HepG2 (cell line): ENCODE data around the gene TMEM250. TPM values are rescaled to one million over a fixed set of nuclear protein-coding genes. Genes with fewer than 3 reads are reported as not detected.

Experiments
- ATAC-seq: fragments of 200-7000 bp; cut with Tn5 transposase; 3 replicates; pipeline ENCODE4 v1.9.1; 2020; ENCODE audit warnings: mild to moderate bottlenecking, moderate library complexity
- BruUV-seq: library from RNA; stranded (reverse); fragments of 400-500 nt; replicated peaks from 2 replicates; lab custom pipeline; 2021; lab: Mats Ljungman, UMichigan
- CTCF ChIA-PET: fragments of 300-600 bp; formaldehyde crosslinking; extraction: SDS; loops from one replicate; lab custom pipeline; 2021; ENCODE audit warnings: low total read pairs, inconsistent platforms, low intra/inter-chr PET ratio; lab: Yijun Ruan, JAX
- POLR2A ChIA-PET: fragments of 350-600 bp; sonication (Branson Sonifier 250); formaldehyde crosslinking; loops from one replicate; lab custom pipeline; 2020; ENCODE audit warnings: antibody characterized with exemption, inconsistent platforms; lab: Yijun Ruan, JAX
- DNase-seq: peaks from one replicate; pipeline ENCODE4 v3.0.0-alpha.2; 2015; ENCODE audit warnings: low spot score
- FAIRE-seq: peaks from 3 replicates; lab custom pipeline; 2011; peaks lifted over from hg19 to GRCh38; lab: Jason Lieb, UNC
- H2AFZ ChIP-seq: one replicate; pipeline ENCODE4 v1.6.1; 2011; ENCODE audit warnings: low read length, inconsistent platforms
- H3K27ac ChIP-seq: fragments of 300-600 bp; 3 replicates; pipeline ENCODE4 v1.8.0; 2011; ENCODE audit warnings: mixed run types, mild to moderate bottlenecking, mixed read lengths, low read length, inconsistent platforms; ENCODE audit not compliant: insufficient read depth; ENCODE audit errors: extremely low read length
- H3K27me3 ChIP-seq, 2 experiments: fragments of 200-600 bp in 1 of 2; 2 replicates in 1 of 2; 3 replicates in 1 of 2; pipeline versions ENCODE4 v1.6.0 to v1.8.0; 2011; ENCODE audit warnings: low read length in 2 of 2, mild to moderate bottlenecking in 2 of 2, moderate library complexity in 2 of 2, inconsistent platforms in 1 of 2; ENCODE audit not compliant: insufficient read depth in 2 of 2, control insufficient read depth in 1 of 2
- H3K36me3 ChIP-seq, 2 experiments: fragments of 200-600 bp in 1 of 2; replicated peaks in 1 of 2; 2 replicates in 1 of 2; 3 replicates in 1 of 2; pipeline versions ENCODE4 v1.5.1 to v1.8.0; 2011; ENCODE audit warnings: low read length in 2 of 2, inconsistent platforms in 1 of 2; ENCODE audit not compliant: insufficient read depth in 2 of 2, control insufficient read depth in 1 of 2
- H3K4me1 ChIP-seq: 2 replicates; pipeline ENCODE4 v1.5.1; 2012; ENCODE audit warnings: low read length, inconsistent platforms; ENCODE audit not compliant: insufficient read depth
- H3K4me2 ChIP-seq: 2 replicates; pipeline ENCODE4 v1.6.0; 2011; ENCODE audit warnings: low read depth, low read length, inconsistent platforms
- H3K4me3 ChIP-seq, 3 experiments: fragments of 200-600 bp in 1 of 3; sonication (generic), shearing (Covaris generic) in 1 of 3; replicated peaks in 1 of 3; 2 replicates each; pipeline ENCODE4 v1.5.1; 2011 to 2016; ENCODE audit warnings: low read length in 3 of 3, inconsistent platforms in 2 of 3, low read depth in 2 of 3, mild to moderate bottlenecking in 2 of 3, control low read depth in 1 of 3, mixed read lengths in 1 of 3; ENCODE audit not compliant: insufficient read depth in 1 of 3
- H3K79me2 ChIP-seq: one replicate; pipeline ENCODE4 v1.6.1; 2011; ENCODE audit warnings: low read length, inconsistent platforms; ENCODE audit not compliant: insufficient read depth
- H3K9ac ChIP-seq: 2 replicates; pipeline ENCODE4 v1.6.0; 2011; ENCODE audit warnings: mild to moderate bottlenecking, low read depth, low read length, inconsistent platforms; ENCODE audit not compliant: insufficient read depth
- H3K9me3 ChIP-seq: 2 replicates; pipeline ENCODE4 v1.5.1; 2012; ENCODE audit warnings: mild to moderate bottlenecking, low read length
- H4K20me1 ChIP-seq: 2 replicates; pipeline ENCODE4 v1.6.0; 2011; ENCODE audit warnings: inconsistent platforms, mild to moderate bottlenecking, low read length, moderate library complexity; ENCODE audit not compliant: insufficient read depth
- AGO2 ChIP-seq: fragments of 200-400 bp; formaldehyde crosslinking; optimal IDR thresholded peaks from 2 replicates; pipeline ENCODE3; 2017; ENCODE audit warnings: mild to moderate bottlenecking, low read depth, low read length, moderate library complexity
- PAF1 ChIP-seq: IDR thresholded peaks from 2 replicates; pipeline ENCODE4 v1.6.1; 2016; ENCODE audit warnings: missing genetic modification reagents, missing compliant biosample characterization
- SOX13 ChIP-seq, 3 experiments: fragments of 450-650 bp in 1 of 3; sonication (generic) in 1 of 3; formaldehyde crosslinking in 1 of 3; IDR thresholded peaks in 2 of 3; conservative IDR thresholded peaks in 1 of 3; 2 replicates each; pipeline versions ENCODE4 v1.5.0 to v1.6.1; 2016 to 2020; ENCODE audit warnings: antibody characterized with exemption in 1 of 3, mild to moderate bottlenecking in 1 of 3, missing compliant biosample characterization in 1 of 3, missing genetic modification reagents in 1 of 3, moderate library complexity in 1 of 3
- WGBS: methylation state at CpG from one replicate; pipeline ENCODE4 v1.1.6; 2017; ENCODE audit warnings: low lambda C conversion rate; 5-methylcytosine and 5-hydroxymethylcytosine counted together
- in situ Hi-C: cut with HindIII; loops from 2 replicates; pipeline ENCODE4 v1.10.0; 2017; ENCODE audit warnings: low pct_unique_long_range_greater_than_20kb; ENCODE audit not compliant: extremely low pct_ligation_motif_present
- intact Hi-C: fragments of 100-400 bp; cut with micrococcal nuclease; formaldehyde crosslinking; loops from one replicate; pipeline ENCODE4 v1.10.0; 2022; ENCODE audit not compliant: unreplicated experiment
- polyA plus RNA-seq, 8 experiments: library from polyadenylated mRNA; depleted of rRNA in 3 of 8; stranded (reverse) in 7 of 8; unstranded in 1 of 8; fragments of >200 nt; fragmentation: Illumina TruSeq in 4 of 8; extraction: Trizol in 4 of 8; gene quantifications; 2 replicates each; pipeline versions ENCODE4 v1.2.1 to v1.2.3, GENCODE V29; 2011 to 2016; ENCODE audit warnings: low read depth in 4 of 8, missing spikeins in 1 of 8, mixed read lengths in 1 of 8; ENCODE audit not compliant: insufficient read depth in 1 of 8
- total RNA-seq, 5 experiments: library from RNA; depleted of rRNA; stranded (reverse); fragments of >200 nt; fragmentation: Illumina TruSeq; extraction: Trizol; gene quantifications; 2 replicates each; pipeline ENCODE4 v1.2.3, GENCODE V29; 2016; ENCODE audit warnings: low read depth in 1 of 5

TMEM250 gene
- total and polyA plus RNA-seq, 2 of the 13 experiments (the other 11 are each of a cell fraction or from before 2014, with no cell fraction given), result 5.5 to 13.9 TPM

DNA sequence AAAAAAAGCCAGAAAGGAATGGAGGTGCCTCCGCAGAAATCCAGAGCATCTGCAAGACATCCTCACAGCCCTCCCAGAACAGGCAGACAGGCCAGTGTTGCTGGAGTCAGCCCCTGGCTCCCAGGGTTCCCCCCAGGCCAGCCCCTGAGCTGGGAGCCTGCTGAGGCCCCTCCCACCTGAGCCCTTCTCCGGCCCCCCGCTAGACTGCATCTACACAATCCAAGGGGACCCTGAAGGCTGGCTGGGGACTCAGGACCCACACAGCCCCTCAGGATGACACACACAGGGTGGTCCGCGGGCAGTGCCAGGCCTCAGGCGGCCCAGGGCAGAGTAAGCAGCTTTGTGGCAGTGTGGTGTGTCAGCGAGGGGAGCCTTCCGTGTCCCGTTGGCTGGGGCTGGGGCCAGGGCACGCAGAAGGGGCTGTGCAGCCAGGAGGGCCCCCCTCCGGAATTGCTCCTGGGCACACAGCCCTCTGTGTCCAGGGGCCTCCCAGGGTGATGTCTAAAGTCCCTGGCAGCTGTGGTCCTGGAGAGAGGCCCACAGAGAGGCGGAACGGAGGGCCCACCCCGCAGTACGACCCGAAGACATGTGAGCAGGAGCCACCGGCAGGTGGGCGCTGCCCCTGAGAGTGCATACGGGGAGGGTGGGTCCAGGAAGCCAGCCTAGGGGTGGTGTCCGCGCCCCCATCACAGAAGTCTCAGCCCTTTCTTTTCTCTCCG lies 2.9 kb downstream of the TMEM250 start:
- no peak overlapping the region for H3K9ac ChIP-seq
- BruUV-seq, result no TSS peak
- H3K4me1 ChIP-seq, result peaks cover 23% of the 10 kb centered on the region
- no peaks in the 10 kb centered on the region; a peak in 1 of 5 replicates for H3K27me3 ChIP-seq
- intact Hi-C loops (no loop called here), in situ Hi-C loops (no loop called here)
- no peaks in the 10 kb centered on the region for H3K9me3 ChIP-seq
- no peaks in the 10 kb centered on the region for H3K36me3 ChIP-seq
- DNase-seq, result no peak
- TF ChIP-seq AGO2 (peak; percentile 67), SOX13 (IDR thresholded peaks at IDR 0.05) (no peak), SOX13 (CRISPR knock-in tag; conservative IDR thresholded peaks at IDR 0.05 in 1 of 2, IDR thresholded peaks at IDR 0.05 in 1 of 2) (no peak)
- ChIA-PET CTCF (no interaction called here), POLR2A (no interaction called here)
- no peak overlapping the region for H3K27ac ChIP-seq
- ATAC-seq, result no peak
- no peak overlapping the region for H3K4me3 ChIP-seq
- no peak for FAIRE-seq
- H2AFZ ChIP-seq, result no peak overlapping the region
- 96% methylated on average over 11 of the region's 22 CpGs for WGBS
- no peaks in the 10 kb centered on the region for H3K79me2 ChIP-seq
- H3K4me2 ChIP-seq, result no peak overlapping the region
- no peaks in the 10 kb centered on the region for H4K20me1 ChIP-seq

- no peaks in the 10 kb centered on the region for H3K79me2 ChIP-seq
- H3K4me2 ChIP-seq, result no peak overlapping the region
- POLR2A ChIA-PET, result no interaction called here
- in situ Hi-C loops, result no loop called here
- no peak overlapping the region for H3K4me3 ChIP-seq
- CTCF ChIA-PET, result no interaction called here
- H3K27ac ChIP-seq, result no peak overlapping the region
- no peak overlapping the region for H2AFZ ChIP-seq
- peaks cover 17% of the 10 kb centered on the region for H3K4me1 ChIP-seq
- WGBS, result 93% methylated on average over 10 of the region's 13 CpGs
- FAIRE-seq, result no peak
- H3K27me3 ChIP-seq, result no peaks in the 10 kb centered on the region; a peak in 1 of 5 replicates
- ATAC-seq, result no peak
- H3K36me3 ChIP-seq, result no peaks in the 10 kb centered on the region
- TF ChIP-seq AGO2 (peak; percentile 14), PAF1 (CRISPR knock-in tag) (no peak)
- H4K20me1 ChIP-seq, result no peaks in the 10 kb centered on the region
- no peaks in the 10 kb centered on the region for H3K9me3 ChIP-seq
- intact Hi-C loops, result no loop called here
- H3K9ac ChIP-seq, result no peak overlapping the region
- DNase-seq, result no peak
- BruUV-seq, result no TSS peak
Measured at GRCh38 chr9:136115206-136115605, 3.5 kb downstream of the TMEM250 start.
